Mammary epithelial cell (primary cell): Measurements from ENCODE around the gene RAET1G.

Experiments used
- CTCF ChIP-seq, 2 donors: IDR thresholded peaks in 1 of 2; conservative IDR thresholded peaks in 1 of 2; 2 replicates each; pipeline ENCODE4 v1.5.1; 2011 to 2012; ENCODE audit warnings: inconsistent platforms in 2 of 2, low read length in 2 of 2, mild to moderate bottlenecking in 2 of 2, control low read depth in 1 of 2, low read depth in 1 of 2; ENCODE audit not compliant: insufficient read depth in 1 of 2; ENCODE audit errors: extremely low read depth in 1 of 2
- EZH2 ChIP-seq: IDR thresholded peaks from 2 replicates; pipeline ENCODE4 v1.6.1; 2012; ENCODE audit warnings: low read length, inconsistent platforms, borderline replicate concordance

- TF ChIP-seq CTCF (conservative IDR thresholded peaks at IDR 0.05 in 1 of 2, IDR thresholded peaks at IDR 0.05 in 1 of 2; ENCODE audit: extremely low read depth in 1 of 2, insufficient read depth in 1 of 2, low read depth in 1 of 2, low read length in 2 of 2), result no peak
- TF ChIP-seq EZH2, result no peak
These were observed 10.5 kb upstream of the RAET1G start for GRCh38 chr6:149933461-149933860.
